GM19452 (cell line): Measurements from ENCODE around the gene PTPN14.

Experiments used
- ATAC-seq: cut with Tn5 transposase; IDR thresholded peaks from one replicate; pipeline ENCODE4 v1.9.1; 2021; ENCODE audit not compliant: unreplicated experiment

PTPN14 gene

DNA sequence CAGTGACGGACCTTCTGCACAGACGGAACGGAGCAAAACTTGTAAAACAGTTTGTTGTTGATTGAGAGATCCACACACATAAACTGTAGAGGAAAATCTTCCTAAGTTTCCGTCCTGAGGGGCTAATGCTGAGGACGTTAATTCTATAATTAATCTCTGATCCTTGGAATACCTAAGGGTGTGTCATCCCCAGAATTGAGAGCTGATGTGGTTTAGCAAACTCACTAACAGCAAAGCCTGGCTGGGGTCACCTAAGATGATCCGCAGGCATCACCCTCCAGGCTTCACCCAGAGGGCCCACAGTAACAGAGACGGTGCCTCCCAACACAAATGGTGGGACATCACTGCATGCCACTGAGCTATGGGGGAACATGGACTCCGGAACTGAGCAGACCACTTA, 172.9 kb downstream of the PTPN14 start:
- no peak for ATAC-seq

DNA sequence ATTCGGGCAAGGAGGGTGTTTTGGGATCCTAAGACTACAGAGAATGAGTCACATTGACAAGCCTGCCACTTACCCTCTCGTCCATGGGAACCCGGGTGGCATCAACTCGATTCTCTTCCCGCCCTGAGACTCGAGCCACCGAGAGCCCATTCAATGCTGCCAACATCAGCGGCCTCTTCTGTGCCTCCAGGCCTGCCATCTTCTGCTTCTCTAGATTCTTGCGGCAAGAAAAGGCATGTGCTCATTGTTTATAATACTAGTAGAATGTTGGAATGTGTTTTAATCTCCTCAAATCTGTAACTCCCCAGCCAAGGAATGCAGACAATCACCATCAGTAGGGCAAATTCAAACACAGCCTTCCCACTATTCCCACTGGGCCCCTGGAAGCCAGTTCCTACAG, 173.5 kb downstream of the PTPN14 start:
- ATAC-seq, result no peak

DNA sequence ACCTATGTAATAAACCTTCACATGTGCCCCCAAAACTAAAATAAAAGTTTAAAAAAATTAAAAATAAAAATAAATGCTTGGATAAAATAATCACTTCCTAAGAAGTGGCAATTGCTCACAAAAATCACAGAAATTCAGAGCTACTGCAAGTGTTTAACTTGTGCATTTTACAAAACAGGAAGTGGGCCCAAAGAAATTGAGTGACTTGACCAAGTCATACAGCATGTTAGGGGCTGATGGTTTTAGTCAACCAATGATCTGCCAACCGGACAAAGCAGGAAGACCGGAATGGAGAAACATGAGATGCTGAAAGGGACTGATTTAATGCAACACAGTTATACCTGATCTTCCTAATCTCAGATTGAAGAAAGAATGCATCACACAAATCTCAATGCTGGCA, 173.9 kb downstream of the PTPN14 start:
- no peak for ATAC-seq

DNA sequence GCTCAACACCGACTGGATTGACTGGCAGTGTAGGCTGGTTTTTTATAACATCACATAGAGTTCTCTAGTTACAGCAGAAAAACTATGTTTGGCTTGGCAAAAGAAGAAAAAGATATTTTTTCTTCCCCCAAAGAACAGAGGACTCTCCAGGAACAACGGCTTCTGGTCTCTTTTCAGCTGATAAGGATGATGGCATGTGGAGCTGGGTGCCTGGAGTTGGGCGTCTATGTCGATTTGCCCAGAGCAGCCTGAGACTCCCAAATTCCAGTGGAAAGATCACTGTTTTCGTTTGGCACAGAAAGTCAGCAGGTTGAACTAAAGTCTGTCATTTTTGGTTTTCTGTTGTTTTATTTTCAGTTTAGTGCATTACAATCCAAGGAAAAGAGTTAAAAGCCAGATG, 179.3 kb downstream of the PTPN14 start:
- ATAC-seq, result no peak

DNA sequence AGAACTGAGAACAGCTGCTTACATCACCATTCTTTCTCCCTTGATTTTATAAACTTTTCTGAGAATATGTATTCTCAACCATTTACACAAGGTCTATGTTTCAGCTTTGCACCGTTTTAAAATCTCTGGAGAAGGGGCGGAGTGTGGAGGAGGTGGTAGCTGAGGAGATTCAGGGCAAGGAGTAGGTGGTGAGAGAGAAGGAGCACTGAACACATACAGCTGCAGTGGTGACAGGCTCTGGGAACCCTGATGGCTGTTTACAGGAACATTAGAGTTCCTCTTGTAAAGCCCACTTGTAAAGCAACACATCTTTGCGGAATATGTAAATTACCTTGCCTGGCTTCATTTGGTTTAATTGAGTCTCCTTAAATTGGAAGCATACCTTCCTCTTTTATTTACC, 180.8 kb downstream of the PTPN14 start:
- ATAC-seq, result no peak

DNA sequence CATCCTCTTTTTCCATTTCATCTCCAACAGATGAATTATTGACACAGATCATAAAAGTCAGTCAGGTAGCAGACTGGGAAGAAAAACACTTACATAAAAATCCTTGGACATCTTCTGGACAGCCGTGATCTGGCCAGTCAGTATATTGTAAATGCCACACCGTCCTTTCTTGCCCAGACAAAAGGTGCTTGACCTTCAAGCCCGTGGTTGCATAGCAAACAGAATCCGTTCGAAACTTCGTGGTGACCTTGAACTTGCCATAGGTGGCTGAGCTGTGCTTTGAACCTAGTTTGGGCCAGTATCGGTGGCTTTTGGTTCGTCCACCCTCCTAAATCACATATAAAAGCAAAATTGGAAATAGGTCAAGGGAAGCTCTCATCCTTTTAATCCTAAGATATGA, 182.0 kb downstream of the PTPN14 start:
- ATAC-seq, result no peak

DNA sequence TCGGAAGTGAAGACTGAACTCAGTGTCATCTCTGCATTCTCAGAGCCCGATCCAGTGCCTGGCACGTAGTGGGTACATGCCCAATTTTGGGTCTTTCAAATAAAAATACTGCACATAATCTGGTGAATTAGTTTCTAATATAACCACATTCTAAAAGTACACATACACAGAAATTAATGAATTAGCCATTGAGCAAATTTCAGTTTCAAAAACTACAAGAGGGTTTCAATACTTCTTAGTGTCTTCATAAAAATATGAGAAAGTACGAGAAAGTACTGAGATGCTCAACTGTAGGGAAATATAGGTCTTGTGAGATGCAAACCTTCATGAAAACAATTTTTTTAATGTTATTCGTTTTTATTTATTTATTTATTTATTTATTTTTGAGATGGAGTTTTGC, 183.6 kb downstream of the PTPN14 start:
- no peak for ATAC-seq

DNA sequence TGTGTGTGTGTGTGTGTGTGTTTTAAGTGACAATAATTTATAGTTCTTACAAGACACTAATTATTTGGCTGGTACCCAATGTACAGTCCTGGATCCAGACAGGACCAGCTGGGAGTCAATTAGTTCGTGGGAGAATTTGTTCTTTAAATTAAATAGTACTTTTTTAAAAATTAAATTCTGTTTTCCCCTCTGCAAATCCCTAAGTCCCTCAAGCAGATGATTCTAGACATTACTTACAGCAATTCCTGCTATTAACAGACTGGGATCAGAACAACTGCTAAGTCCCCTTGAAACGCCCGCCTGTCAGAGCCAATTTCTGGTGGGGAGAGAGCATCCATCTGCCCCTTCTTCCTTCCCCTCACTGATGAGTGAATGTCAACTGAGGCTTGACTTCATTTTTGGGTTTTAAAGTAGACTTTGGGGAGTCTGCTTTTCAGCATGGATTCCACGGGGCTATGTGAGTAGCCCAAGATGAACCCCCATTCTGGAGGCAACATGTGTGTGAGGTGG, 186.6 kb downstream of the PTPN14 start:
- no peak for ATAC-seq

DNA sequence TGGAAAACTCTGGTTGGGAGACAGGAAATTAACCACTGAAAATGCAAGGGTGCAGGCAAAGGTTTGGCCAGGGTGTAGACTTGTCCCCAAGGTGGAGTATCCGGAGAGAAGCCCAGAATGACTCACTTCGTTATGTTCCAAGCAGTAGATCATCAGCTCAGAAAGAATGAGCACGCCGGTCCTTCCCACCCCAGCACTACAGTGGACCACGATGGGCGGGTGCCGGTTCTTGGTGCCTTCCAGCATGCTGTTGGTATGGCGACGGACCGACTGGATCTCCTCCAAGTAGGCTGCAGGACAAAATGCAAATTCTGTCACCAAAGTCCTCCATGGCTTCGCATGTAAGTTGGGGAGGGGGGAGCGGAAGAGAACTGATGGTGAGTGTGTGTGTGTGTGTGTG, 187.0 kb downstream of the PTPN14 start:
- no peak for ATAC-seq

DNA sequence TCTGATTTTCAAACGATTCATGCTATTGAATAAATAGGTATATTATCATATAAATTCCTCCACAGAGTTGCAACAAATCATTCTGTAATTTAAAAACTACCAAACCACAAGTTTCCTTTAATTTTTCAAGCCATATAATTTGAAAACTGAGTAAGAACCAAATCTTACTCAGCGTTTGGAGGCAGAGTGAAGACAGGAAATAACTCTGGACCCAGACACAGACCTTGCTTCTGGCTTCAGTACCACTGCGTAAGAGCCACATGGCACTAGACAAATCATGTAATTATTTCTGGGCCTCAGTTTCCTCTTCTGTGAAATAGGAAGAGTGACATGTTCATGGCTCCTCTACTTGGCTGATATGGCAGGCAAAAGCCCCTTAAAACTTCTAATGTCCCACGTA, 188.0 kb downstream of the PTPN14 start:
- no peak for ATAC-seq

DNA sequence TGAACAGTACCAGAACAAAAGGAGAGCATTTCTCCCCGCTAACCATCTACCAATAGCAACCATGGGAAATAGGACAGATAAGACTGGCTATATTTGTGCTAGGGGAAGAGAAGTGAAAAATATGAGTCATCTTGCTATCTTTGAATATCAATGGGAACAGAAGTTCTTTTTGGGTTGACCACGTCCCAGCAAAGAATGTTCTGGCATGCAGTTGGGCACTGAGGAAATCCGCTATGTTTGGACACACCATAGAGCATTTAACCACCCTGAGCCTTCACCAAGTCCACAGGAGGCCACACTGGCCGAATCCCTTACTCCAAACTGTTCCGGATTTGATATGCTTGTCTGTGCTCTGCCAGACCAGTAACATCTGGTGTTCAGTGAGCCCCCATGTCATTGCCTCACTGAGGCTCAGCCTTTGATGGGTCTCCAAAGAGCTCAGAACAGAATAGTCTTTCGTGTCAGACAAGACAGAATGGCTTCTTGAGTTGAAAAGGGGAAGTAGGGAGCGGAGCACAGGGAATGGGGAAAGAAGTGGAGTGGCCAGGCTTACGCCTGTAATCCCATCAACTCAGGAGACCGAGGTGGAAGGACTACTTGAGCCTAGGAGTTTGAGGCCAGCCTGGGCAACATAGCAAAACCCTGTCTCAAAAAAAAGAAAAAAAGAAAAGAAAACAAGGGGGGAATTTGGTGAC, 189.1 kb downstream of the PTPN14 start:
- no peak for ATAC-seq

DNA sequence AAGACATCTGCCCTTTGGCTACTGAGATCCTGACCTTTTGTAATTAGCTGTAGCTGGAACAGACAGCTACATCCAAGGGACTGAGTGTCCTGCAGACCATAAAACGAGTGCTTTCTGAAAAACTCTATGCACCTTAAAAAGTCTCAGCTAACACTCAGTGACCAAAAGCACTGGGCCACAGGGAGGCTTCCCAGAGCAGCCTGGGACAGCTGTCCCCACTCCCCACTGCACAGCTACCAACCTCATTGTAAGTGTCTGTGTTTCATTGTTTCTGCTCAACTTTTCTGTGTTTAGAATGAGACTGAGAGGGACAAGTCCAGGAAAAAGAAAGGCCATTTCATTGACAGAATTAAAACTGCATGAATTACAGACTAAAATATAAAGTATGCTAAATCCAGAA, 189.8 kb downstream of the PTPN14 start:
- ATAC-seq, result no peak

DNA sequence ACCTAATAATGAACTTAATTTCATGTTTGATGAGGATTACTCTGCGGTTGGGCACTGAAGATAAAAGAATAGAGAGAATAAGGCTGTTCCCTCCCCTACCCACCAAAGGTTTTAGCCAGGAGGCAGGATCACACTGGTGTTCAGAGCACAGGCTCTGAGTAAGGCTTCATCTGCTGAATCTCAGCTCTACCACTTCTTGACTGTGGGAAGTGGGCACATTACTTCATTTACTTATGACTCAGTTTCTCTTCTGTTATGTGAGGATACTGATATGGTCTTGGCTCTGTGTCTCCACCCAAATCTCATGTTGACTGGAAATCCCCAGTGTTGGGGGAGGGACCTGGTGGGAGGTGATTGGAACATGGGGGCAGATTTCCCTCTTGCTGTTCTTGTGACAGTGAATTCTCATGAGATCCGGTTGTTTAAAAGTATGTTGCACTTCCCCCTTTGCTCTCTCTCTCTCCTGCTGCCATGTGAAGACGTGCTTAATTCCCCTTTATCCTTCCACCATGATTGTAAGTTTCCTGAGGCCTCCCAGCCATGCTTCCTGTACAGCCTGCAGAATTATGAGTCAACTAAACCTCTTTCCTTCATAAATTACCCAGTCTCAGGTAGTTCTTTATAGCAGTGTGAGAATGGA, 190.8 kb downstream of the PTPN14 start:
- no peak for ATAC-seq

DNA sequence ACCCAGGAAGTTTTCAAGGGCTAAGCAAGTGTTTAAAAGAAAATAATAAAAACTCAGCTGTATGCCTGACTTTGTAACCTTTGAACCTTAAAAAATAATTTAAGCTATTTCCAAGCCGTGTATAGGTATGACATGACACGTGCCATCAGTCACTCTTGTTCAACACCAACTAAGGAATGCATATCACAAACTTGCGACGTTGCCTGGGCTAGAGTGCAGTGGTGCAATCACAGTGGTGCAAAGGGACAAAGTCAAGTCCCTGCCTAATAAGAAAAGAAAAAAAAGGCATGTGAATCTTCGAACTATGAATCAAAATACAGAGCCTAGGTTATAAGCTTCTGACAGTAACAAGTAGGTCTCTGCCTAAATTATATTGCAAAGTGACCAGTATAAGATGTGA, 191.3 kb downstream of the PTPN14 start:
- no peak for ATAC-seq

DNA sequence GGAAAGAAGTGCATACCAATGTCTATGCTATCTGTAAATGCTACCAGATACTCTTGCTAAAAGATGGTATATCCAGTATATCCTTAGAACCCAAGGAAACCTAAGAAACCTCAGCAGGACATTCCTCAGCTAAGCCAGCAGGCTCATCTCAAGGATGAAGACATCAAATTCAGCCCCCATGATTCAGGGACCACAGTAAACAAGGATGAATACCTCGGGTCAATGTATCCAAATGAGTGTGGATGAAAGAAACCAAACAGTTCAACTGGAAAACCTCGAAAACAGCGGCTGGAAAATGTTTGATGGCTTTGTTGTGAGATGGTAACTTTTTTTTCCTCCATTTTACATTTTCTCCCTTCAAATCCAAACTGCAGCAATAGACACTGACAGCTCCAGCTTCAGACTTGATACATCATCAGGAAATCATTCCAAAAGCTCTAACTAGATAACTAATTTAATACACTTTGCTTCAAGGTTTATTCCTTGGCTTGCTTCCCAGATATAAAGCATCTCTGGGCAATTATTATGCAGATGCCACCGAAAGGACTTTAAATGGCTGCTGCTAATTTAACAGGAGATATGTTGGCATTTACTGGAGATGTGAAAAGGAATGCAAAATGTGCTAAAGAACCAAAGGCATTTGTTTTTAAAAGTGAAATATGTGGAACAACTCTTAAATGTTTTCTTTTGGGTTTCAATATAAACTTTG, 196.8 kb downstream of the PTPN14 start:
- ATAC-seq, result no peak

DNA sequence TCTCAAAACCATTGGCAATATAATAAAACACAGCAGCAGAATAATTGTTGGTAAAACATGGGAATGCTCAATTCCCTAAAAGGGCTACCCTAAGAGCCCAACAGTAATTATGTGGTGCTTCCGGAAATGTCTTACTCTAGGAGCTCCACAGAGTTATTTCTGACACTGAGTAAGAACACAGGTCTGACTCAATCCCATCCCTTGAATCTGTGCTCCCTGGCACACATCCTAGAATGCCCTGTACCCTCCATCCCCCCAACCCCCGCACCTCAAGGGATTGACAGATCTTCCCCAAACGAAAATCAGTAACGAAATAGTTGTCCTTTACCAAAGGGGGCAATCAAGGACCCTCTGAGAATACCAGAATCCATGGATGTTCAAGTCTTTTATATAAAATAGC, 198.6 kb downstream of the PTPN14 start:
- ATAC-seq, result no peak

DNA sequence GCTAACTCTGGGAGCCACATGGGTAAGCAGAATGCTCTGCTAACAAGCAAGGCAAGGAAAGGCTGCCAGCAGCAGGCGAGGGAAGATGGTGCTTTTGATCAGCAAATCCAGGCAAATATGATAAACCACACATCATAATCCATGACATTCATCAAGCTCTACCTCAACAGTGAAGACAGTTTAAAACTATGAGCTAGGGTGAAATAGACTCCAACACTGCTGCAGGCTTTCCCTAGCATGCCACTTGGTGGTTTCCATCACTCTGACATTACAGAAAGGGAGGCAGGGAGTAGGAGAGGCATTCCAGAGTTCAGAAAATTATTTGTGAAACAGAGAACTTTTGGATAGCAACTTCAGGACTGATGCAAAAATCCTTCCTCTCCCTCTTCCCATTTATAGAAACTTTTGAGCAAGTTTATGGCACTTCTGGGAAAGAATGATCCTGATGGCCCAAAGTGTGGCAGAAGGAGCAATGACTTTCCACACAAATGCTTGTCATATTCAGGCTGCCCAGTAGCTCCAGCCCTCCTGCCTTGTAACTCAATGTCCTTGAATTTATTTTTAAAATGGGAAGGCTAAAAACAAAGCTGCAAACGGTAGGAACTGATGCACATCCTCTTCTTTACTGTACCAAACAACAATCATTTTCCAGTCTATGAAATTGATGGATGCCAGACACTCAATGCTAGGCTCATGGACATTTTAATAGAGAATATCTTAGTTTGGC, 199.7 kb downstream of the PTPN14 start:
- no peak for ATAC-seq

DNA sequence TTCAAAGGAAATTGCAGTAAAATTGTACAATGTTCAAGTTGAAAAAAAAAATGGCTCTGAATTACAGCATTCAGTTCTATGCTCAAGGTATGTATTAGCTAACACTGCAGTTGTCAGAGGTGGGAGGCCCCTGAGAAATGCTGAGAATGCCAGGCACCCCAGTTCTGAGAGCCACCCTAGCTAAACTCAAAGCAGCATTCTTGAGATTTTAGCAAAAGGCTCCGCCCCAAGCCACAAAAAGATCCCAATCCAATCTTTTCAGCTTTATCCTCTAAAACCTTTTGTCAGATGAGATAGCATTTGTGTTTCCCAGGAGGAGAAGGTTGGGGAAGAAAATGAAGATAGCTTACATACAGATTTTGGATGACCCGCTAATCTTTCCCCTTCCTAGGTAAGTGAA, 201.6 kb downstream of the PTPN14 start:
- ATAC-seq, result no peak

DNA sequence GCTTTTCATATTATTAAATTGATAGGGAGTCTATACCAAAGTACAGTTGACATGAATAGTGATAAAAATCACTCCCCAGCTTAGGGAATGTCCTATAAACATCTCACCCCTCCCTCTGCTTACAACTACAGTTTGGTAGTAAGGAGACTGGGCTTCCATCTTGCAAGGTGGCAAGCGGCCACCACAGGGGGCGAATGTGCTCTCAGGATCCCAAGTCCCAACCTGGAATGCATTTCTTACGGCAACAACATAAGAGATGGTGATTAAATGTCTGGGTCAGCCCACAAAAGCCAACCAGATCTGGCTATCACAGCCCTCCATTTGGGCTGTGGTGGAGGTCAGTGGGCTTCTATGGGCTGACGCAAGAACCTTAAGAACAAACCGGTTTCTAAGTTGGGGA, 202.4 kb downstream of the PTPN14 start:
- ATAC-seq, result no peak

DNA sequence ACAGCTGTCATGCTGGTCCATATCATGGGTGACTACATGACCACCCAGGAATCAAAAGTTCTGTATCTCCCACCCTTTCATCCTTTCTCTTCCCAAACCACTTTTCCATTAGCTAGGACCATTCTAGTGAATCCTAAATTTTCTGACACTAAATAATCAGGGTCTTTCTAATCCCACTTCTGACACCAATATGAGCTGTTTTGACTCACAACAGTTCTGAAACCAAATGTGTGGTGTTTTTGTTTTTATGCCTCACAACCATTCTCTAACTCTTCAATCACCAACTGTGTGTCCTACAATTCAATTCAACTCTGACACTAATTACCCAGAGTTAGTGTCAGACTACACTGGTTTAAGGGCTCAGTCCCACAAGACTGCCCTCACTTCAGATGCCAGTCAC, 206.5 kb downstream of the PTPN14 start:
- no peak for ATAC-seq

DNA sequence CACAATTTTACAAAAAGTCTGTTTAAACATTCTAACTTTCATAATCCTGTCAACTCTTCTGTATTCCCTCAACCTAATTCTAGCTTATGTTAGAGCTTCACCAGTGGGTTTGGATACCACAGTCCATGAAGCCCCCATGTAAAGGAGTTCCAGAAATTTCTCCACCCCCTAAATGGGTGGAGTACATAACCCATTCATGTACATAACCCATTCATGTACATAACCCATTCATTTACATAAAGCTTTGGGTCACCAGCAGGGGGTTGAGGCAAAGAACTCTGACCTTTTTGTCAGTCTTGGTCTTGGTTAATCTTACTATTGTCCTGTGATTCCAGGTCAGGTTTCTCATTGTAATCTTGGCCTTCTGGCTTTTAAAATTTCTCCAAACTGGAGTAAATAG, 208.9 kb downstream of the PTPN14 start:
- ATAC-seq, result no peak

DNA sequence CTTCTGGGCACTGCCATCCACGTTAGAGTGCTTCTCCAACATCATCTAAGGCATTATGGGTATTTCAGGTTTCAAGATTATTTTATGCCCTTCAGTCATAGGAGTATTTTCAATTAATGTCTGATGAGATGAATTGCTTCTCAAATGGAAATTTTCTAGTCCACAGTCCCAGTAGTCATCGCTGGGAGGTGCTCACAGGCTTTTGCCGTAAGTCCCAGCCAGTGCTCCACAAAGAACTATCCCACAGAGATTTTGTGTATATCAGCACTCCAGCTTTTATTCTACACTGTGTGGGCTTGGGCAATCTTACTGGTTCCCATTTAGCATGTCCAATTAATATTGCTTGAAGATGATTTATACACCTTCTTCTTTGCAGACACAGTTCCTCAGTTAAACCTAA, 209.5 kb downstream of the PTPN14 start:
- no peak for ATAC-seq
